GM18508 (cell line): ENCODE results near the gene NME7.

Experiments
- ATAC-seq: cut with Tn5 transposase; IDR thresholded peaks from one replicate; pipeline ENCODE4 v1.9.1; 2021; ENCODE audit warnings: moderate number of reproducible peaks; ENCODE audit not compliant: insufficient read depth, unreplicated experiment

The NME7 gene

DNA sequence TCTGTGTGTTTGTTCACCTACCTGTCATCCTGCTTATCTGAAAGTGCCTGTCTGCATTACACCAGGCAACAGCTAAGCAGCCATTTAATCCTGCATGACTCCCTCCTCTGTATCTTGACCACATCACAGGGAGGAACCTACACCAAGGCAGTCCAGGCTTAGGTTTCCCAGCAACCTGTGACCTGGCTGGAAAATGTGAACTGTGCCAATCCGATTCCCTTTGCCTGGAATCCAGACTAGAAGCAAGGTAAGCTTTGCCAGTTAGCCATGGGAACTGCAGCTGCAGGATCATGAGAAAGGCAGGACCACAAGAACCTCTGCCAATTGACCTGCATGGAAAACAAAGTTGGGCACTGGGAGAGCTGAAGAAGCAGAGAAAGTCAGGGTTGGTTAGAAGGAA is 267.4 kb downstream of the NME7 start:
- ATAC-seq = no peak

DNA sequence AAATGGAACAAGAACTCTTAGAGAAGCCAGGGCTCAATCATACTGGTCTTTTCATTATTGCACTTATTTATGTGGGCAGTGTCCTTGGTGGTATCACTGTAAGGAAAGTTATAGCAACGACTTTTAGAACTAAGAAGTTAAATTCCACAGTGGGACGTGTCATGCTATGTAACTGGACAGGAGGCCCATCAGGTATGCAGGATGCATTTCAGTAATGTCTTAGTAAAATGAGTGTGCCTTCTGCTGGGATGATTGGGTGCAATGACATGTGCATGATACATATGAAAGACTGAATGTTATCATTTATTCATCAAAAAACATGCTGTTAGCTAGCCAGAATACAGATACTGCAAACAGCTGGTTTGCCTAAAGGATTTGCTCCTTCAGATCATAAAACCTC is 268.0 kb downstream of the NME7 start:
- ATAC-seq = no peak

DNA sequence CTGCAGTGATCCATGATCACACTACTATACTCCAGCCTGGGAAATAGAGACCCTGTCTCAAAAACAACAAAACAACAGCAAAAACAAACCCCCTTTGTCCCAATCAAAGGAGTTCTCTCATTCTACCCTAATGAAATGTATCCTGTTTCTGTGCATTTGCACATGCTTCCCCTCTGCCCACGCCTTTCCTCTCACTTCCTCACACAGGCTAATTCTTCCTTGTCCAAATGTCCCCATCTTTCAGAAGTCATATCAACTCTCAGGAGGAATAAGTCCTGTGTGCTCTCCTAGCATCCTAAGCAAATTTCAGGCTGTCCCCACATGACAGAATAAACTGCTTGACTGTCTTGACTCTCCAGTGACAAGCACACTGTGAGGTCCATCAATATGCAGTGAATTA is 269.2 kb downstream of the NME7 start:
- no peak for ATAC-seq

DNA sequence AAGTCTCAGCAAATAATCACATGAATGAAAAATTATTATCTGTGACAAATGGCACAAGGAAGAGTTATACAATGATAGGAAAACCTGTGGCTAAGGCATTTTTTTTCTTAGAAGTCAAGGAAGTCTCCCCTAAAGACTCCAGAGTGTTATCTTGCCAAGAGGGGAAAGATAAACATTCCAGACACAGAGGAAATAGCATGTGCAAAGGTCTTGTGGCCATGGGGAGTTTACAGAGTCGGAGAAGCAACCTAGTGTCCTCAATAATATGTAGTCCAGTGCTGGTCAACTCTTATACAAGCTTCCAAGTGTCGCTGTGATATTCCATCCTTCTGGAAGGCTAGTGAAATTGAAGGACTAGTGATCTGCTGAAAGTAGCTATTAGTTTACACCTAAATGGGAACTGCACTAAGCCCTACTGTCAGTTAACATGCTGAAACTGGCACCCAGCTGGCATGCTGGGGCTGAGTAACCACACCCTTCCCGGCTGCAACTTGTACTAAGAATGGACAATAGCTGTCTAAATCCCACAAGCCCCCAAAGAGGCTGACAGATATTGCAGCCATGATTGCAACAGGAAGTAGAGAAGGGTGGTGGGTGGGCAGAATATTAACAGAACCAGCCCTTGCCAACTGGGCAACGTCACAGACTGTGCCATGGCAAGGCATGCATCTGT is 272.6 kb downstream of the NME7 start:
- no peak for ATAC-seq

DNA sequence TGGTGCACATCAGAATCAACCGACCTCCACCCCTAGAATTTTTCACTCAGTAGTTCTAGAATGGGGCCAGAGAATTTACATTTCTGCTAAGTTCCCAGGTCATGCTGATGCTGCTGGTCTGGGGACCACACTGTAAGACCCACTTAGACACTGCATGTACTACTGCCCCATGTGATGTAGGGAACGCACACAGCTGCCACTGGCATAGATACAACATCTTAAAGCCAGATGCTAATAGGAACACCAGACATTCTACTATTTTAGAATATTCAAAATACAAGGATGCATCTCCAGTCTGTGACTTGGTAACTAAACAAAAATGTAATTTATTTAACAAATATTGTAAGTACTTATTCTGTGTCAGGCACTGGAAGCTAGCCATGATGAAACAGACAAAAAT is 275.2 kb downstream of the NME7 start:
- ATAC-seq = no peak

DNA sequence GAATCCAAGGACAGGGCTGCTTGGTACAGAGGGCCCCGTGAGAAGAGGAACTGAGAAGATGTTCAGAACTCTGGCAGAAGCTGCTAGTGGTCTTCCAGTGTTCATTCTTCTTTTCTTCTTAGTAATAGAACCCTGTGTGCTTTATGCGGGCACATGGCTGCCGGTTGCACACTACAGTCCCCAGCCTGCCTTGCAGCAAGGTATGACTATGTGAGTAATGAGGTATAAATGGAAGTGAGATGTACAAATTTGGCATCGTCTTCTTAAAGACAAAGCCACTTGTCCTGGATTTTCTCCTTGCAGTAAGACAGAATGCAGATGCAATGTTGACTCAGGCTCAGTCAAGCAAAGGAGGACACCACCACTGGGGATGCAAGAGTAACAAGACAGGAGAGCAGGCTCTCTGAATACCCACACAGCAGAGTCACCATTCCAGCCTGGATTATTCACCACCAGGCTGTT is 276.1 kb downstream of the NME7 start:
- ATAC-seq = peak; percentile 54

DNA sequence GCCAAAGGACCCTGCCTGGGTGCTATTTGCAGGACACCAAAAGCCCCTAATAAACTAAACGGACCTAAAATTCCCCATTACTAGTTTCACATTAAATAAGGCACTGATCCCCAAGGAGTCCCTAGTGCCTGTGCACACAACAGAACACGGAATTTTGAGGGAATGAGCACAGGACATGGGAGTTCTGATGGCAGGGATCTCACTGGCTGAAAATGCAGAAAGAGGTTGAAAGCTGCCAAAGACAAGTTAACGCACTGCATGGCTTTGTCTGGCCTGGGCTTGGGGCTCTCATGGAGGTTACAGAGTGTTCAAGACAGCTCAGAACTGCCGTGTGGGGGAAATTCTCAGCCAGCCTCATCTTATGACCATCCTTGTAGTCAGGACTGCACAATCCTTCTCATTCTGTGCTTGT is 276.7 kb downstream of the NME7 start:
- peak; percentile 28 for ATAC-seq

DNA sequence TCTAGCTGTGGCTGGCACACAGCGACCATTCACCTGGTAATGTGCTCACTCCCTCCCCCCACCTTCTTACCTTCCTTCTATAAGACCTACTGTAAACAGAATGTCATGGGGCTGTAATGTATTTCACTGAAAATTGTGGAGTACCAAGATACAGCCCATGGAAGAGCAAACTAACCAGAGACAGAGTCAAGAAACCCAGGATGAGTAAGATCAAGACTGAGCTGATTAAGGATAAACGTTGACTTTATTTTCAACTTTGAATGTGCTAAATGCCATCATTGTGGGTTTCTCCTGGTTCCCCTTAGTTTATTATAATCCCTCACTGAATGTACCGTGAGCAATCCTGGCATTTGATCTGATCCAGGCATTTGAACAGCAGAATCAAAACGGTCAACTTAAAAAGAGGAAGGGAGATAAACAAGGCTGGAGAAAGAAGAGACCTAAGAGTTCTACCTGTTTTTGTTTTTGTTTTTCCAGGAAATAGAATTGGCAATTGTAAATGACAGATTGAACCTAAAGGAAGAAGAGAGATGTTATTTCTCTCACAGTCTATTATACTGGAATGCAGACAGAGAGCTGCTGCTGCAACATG is 277.2 kb downstream of the NME7 start:
- no peak for ATAC-seq

DNA sequence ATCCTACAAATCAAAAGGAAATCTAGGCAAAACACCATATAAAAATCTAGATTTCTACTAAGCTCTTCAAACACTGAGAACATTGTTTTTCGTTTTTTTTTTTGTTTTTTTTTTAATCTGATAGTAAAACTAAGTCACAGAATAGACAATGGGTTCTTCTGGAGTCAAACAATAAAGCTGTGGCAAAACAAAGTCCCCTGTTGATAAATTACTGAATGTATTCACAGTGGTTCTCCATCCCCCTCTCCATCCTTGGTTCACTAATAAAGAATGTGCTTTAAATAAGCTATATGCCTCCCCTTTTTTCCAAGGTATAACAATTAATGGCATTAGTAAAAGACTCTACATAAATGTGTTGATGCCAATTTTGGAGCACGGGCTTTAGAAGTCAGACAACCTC is 277.8 kb downstream of the NME7 start:
- no peak for ATAC-seq

DNA sequence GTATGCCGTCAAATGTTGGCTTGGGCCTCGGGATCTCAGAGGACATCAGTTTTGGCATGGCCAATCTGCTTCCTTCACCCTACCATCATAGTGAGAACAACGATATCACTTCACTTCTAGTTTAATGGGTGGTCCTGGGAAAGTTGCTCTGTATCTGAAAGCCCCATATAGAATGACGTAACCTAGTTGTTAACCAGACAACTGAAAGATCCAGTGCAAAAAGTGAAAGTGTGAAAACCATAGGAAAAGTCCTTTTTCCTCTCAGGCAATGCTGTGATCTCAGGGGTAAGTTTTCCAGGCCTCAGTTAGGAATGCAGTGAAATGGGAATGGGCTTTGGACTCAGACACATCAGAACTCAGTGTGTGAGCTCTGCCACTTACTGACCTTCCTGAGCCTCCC is 279.7 kb downstream of the NME7 start:
- no peak for ATAC-seq

DNA sequence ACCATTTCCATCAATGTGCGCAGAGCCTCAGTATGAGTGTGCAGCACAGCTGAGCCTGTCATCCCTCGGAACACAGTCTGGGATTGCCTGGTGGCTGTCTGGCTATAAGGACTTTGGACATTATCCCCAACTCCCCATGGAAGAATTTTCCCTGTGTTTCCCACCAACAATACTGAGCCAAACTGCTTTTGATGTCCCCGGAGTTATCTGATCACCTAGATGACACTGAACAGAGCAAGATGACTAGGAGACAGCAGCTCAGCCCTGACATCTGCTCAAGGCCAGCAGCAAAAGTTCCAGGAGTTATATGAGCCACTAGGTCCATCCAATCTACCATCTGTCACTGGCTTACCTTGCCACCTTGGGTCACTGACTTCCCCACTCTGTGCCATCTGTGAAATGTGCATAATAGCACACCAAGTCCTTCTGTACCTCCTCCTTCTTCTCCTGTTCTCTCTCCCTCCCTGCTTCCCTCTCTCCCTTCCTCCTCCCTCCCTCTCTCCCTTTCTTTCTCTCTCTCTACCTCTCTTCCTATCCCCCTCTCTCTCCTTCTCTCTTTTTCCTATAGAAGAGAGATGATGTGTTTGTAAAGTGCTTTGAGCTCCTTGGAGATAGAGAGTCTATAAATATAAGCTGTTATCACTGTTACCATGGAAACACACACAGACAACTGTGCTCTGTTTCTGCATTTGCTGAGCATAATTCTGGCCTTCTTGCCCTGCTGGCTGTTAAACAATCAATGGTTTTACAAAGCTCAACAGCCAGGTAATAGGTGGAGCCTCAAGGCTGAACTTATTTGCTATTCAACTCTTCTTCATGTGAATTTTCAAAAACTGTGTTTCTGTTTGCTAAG is 280.8 kb downstream of the NME7 start:
- no peak for ATAC-seq

DNA sequence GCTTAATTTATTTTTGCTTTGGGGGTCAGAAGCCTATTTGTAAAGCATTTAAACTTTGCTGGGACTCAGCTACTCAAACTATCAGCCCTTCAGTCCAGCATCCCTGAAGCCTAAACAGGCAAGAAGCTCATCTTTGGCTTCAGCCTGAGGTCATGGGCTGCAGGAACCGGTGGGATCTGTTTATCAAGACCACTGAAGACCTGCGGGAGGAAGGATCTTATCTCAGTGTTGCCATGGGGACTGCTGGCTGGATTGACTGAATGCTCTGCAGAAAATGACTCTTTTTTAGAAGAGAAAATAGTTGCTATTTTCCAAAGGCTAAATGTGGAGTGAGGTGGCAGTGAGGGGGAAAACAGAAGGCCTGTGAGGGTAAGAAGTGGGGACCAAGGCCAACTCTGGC is 281.7 kb downstream of the NME7 start:
- ATAC-seq = no peak
